HS-5 (cell line): ENCODE results near the gene TMEM203.
"Not testable (repeated sequence)": the region's sequence is repeated elsewhere in the genome, so short reads cannot be mapped to it uniquely, and the experiment has no call there.

ENCODE experiments used
- DNase-seq: peaks from one replicate; pipeline ENCODE4 v3.0.0-alpha.2; 2012; ENCODE audit warnings: low read depth

The TMEM203 gene

GRCh38 chr9:137205126-137206069 lies at the start of gene TMEM203, which contains the start of gene NDOR1:
TSS of gene TMEM203 (minus strand) at chr9:137205648. CDS start at chr9:137205414, 234 bp downstream.
TSS of gene NDOR1 (plus strand) at chr9:137205700. CDS start at chr9:137205778, 78 bp downstream.
- no peak for DNase-seq

GRCh38 chr9:137254624-137255447 lies 49.4 kb upstream of the TMEM203 start, which contains the start of gene NELFB:
TSS of gene NELFB (plus strand) at chr9:137255327.
- no peak for DNase-seq

GRCh38 chr9:137253717-137254623 lies 48.5 kb upstream of the TMEM203 start:
- no peak for DNase-seq

GRCh38 chr9:137252555-137253506 lies 47.4 kb upstream of the TMEM203 start:
- DNase-seq: no peak

- no peak for DNase-seq
Observed at GRCh38 chr9:137251490-137252268, 46.2 kb upstream of the TMEM203 start.

GRCh38 chr9:137251194-137251461 lies 45.7 kb upstream of the TMEM203 start, which contains the start of gene STPG3:
TSS of gene STPG3 (plus strand) at chr9:137251286. CDS start at chr9:137251287, 1 bp downstream.
- DNase-seq: no peak

GRCh38 chr9:137250329-137251193 lies 45.1 kb upstream of the TMEM203 start:
- DNase-seq: no peak

GRCh38 chr9:137247916-137248175 lies 42.4 kb upstream of the TMEM203 start:
- no peak for DNase-seq

- no peak for DNase-seq
Observed at GRCh38 chr9:137247135-137247915, 41.9 kb upstream of the TMEM203 start.

- DNase-seq: no peak
Observed at GRCh38 chr9:137245450-137246421, 40.3 kb upstream of the TMEM203 start.

- DNase-seq: no peak
Observed at GRCh38 chr9:137244486-137245449, 39.3 kb upstream of the TMEM203 start.

GRCh38 chr9:137243626-137244485 lies 38.4 kb upstream of the TMEM203 start:
- DNase-seq: no peak

GRCh38 chr9:137243266-137243625 lies 37.8 kb upstream of the TMEM203 start:
- DNase-seq: not testable (repeated sequence)

GRCh38 chr9:137242269-137243203 lies 37.1 kb upstream of the TMEM203 start:
- DNase-seq: no peak
